WI38 (cell line): ENCODE results near the gene GRID1.

Experiments
- H3K4me3 ChIP-seq: 2 replicates; pipeline ENCODE4 v1.5.1; 2011; ENCODE audit warnings: low read depth, mild to moderate bottlenecking, control low read depth, low read length
- TF ChIP-seq, protein P1 (sequence below): IDR thresholded peaks from 2 replicates; pipeline ENCODE4 v1.5.1; 2012; ENCODE audit warnings: low read depth, mild to moderate bottlenecking, control low read depth, low read length

GRID1 gene

DNA sequence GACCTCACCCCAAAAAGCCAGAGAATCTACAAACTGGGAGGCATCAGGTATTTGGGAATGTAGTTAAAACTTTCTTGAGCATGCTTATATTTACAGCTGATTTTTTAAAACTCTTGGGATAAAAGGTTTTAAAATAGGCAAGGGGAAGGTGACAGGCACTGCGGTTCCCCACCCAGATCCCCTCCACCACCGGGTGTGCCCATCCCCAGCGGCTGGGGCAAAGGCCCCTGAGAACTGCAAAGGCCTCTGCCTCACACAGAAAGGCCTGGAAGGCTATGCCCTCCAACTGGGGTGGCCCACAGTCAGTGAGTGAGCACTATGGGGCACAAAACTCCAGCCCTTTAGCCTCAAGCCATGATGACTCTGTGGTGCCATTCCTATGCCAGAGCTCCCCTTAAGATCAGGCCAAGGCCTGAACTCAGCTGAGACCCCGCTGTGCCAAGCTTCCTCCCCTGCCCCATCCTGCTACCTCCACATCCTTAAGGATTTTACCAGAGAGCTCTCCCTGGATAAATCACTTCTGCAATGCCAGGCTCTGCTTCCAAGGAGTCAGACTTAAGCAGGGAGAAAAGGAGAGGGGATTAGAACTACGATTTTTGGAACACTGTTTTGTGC lies 299.1 kb downstream of the GRID1 start:
- H3K4me3 ChIP-seq, result no peak overlapping the region
- TF ChIP-seq, protein P1, sequence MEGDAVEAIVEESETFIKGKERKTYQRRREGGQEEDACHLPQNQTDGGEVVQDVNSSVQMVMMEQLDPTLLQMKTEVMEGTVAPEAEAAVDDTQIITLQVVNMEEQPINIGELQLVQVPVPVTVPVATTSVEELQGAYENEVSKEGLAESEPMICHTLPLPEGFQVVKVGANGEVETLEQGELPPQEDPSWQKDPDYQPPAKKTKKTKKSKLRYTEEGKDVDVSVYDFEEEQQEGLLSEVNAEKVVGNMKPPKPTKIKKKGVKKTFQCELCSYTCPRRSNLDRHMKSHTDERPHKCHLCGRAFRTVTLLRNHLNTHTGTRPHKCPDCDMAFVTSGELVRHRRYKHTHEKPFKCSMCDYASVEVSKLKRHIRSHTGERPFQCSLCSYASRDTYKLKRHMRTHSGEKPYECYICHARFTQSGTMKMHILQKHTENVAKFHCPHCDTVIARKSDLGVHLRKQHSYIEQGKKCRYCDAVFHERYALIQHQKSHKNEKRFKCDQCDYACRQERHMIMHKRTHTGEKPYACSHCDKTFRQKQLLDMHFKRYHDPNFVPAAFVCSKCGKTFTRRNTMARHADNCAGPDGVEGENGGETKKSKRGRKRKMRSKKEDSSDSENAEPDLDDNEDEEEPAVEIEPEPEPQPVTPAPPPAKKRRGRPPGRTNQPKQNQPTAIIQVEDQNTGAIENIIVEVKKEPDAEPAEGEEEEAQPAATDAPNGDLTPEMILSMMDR, result no peak

DNA sequence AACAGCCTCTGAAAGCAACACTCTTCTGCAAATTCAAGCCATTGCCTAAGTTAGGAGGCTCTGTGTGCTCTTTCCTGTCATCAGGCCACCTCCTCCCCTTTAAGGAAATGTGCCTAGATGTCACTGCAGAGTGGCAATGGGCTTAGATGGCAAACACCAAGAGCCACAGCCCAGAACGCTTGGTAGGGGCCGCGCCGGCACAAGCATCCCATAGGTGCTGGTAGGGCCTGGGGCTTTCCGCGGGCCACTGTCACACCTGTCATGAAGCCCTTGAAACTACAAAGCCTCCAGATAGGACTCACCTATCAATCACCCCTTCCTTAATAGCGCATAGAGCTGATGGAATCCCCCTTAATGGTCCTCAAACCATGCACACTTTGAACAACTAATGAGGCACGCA lies 299.9 kb downstream of the GRID1 start:
- TF ChIP-seq, protein P1, result no peak

DNA sequence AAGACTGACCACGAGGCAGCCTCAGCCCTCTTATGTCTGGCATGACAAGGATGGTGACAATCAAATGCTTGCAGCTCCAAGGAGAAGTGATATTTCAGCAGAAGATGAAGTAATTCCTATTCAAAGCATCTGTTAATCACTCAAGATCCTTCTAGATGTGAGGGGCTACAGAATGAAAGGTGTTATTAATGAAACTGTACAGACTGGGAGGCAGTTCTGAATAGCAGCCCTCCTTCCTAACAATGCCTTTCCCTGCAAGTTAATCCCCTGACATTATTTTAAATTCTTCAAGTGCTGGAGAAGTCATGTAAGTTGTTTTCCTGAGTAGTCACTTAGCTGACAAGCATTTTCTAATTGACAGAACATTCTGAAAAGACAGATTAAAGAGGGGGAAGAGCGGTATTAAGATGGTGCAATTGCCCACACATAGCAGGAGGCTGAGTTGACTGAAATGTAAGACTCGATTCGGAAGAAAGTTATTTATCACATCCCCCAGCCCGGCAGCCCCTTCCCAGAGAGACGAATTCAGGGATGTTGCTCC lies 300.8 kb downstream of the GRID1 start:
- no peak overlapping the region for H3K4me3 ChIP-seq
- TF ChIP-seq, protein P1, result no peak

More for the DNA sequence above, 299.9 kb downstream of the GRID1 start:
- no peak overlapping the region for H3K4me3 ChIP-seq

DNA sequence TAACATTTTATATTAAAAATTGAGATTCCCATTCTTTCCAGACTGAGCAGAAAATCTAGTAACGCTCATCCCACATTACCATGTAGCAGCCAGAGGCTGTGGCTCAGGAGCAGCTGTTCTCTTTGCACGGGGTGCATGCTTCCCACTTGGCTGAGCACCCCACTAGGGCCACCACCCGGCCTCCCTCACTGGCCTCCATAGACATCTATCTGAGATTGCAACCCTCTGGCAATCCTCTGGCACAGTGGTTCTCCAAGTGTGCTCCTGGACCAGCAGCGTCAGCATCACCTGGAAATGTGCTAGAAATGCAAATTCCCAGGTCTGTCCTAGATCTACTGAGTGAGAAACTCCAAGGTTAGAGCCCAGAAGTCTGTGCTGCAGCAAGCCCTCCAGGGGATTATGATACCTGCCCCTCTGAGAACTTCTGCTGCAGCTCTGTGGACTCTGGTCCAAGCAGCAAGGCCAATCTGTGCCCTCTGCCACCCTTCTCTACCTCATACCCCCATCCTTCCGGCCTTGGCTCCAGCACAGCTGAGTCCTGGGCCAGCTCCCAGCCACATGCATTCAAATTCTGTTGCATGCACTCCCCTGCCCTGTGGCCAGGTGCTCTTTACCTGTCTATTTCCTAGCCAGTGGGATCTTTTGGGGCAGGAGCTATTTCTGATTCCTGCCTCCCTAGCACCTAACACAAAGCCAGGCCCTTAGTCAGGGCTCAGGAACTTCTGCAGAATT lies 301.5 kb downstream of the GRID1 start:
- no peak overlapping the region for H3K4me3 ChIP-seq
- TF ChIP-seq, protein P1, result no peak

DNA sequence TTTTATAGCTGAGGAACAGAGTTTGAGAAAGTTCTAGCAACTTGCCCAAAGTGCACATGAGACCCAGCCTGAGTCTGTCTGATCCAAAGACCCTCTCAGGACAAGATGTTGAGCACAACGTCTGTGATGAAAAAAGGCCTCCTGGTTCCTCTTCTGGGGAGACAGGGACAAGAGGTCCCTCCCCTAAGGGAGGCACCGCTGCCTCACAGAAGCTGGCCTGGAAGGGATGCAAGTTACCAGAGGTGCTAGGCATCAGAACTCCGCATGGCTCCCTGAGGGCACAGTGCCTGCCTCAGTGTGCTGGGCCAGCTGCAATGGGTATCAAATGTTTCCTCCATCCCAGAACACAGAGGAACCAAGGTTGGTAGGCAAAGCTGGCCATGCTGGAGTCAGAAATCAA lies 302.4 kb downstream of the GRID1 start:
- no peak overlapping the region for H3K4me3 ChIP-seq
- TF ChIP-seq, protein P1, result no peak

DNA sequence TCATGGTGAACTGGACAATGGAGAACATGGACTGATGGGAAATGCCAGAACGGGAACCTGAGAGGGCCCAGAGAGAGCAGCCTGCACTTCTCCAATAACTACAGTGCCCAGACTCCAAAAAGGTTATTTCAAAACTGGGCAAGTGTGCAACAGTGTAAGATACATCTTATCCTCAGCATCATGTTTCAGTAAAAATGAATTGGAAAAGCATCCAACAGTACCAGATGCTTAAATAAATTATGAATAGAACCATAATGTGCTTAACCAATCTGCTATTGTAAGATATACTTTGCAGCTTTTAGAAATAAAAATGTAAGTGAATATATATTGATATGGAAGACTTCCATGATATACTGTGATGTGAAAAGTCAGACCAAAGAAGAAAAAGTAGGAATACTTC lies 303.3 kb downstream of the GRID1 start:
- TF ChIP-seq, protein P1, result no peak
- H3K4me3 ChIP-seq, result no peak overlapping the region

DNA sequence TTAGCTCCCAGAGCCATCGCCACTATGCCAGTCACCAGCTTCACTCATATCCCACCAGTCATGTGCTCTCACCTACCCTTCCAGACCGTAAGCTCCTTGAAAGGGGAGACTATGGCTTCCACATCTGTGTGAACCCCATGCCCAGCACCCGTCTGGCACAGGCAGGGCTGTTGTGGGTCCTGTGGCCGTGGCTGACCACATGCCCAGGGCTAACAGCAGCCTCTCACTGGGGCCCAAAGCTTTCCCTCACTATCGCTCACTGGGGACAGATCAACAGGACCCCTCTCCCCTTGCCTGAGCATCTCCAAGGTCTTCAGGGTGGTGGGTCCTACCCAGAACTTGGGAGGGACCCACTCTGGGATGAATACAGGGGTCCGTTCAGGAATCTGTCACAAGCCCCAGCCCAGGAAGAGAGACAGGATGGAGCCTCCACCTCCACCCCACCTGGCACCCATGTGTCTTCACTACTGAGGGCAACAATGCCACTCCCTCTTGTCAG lies 303.9 kb downstream of the GRID1 start:
- TF ChIP-seq, protein P1, result no peak
- no peak overlapping the region for H3K4me3 ChIP-seq
